Left ventricle myocardium inferior (tissue), 1 donor: Measurements from ENCODE around the gene BLOC1S5. TPM values are rescaled to one million over a fixed set of nuclear protein-coding genes. Genes with fewer than 3 reads are reported as not detected.

Experiments used
- DNase-seq: peaks from one replicate; pipeline ENCODE4 v3.0.0-alpha.2; 2020
- H3K27ac ChIP-seq: fragments of 200-600 bp; replicated peaks from 2 replicates; pipeline ENCODE4 v1.8.0; 2021
- H3K27me3 ChIP-seq: fragments of 200-600 bp; 2 replicates; pipeline ENCODE4 v1.8.0; 2021; ENCODE audit warnings: low read depth
- H3K36me3 ChIP-seq: fragments of 200-600 bp; 2 replicates; pipeline ENCODE4 v1.8.0; 2021
- H3K4me1 ChIP-seq: fragments of 200-600 bp; 2 replicates; pipeline ENCODE4 v1.8.0; 2021
- H3K4me3 ChIP-seq: fragments of 200-600 bp; 2 replicates; pipeline ENCODE4 v1.8.0; 2021; ENCODE audit warnings: mild to moderate bottlenecking, moderate library complexity
- H3K9me3 ChIP-seq: fragments of 200-600 bp; replicated peaks from 2 replicates; pipeline ENCODE4 v1.8.0; 2021
- CTCF ChIP-seq: fragments of 200-600 bp; IDR thresholded peaks from 2 replicates; pipeline ENCODE4 v1.8.0; 2021; ENCODE audit warnings: antibody characterized with exemption, mild to moderate bottlenecking, borderline replicate concordance
- intact Hi-C: fragments of 100-400 bp; cut with micrococcal nuclease; formaldehyde crosslinking; loops from one replicate; pipeline ENCODE4 v1.11.0; 2022
- total RNA-seq: library from RNA; stranded (reverse); fragmentation: NEBNext Ultra II Directional; extraction: Animal tissue kit (Norgen Biotek cat#: 25700); gene quantifications from one replicate; pipeline ENCODE4 v1.2.1, GENCODE V29; 2021
- donor health status: DM: no; HTN: yes; CAD: no; lungs with severe emphysema.

Gene BLOC1S5
- total RNA-seq, 1 donor from 2014 or later = 8.5 TPM

GRCh38 chr6:8108759-8109539, 44.8 kb upstream of the BLOC1S5 start:
- intact Hi-C loops = no loop called here
- DNase-seq = no peak
- no peak for TF ChIP-seq CTCF

GRCh38 chr6:8108031-8108660, 44.0 kb upstream of the BLOC1S5 start:
- Histone ChIP-seq H3K36me3 (no peaks in the 10 kb centered on the region), H3K27me3 (peaks cover 71% of the 10 kb centered on the region), H3K27ac (no peak overlapping the region), H3K4me1 (no peaks in the 10 kb centered on the region), H3K4me3 (no peak overlapping the region), H3K9me3 (no peaks in the 10 kb centered on the region)
- DNase-seq = no peak
- intact Hi-C loops = no loop called here
- no peak for TF ChIP-seq CTCF

More at GRCh38 chr6:8108759-8109539, 44.8 kb upstream of the BLOC1S5 start:
- H3K27me3 ChIP-seq = peaks cover 70% of the 10 kb centered on the region
- H3K27ac ChIP-seq = no peak overlapping the region
- no peaks in the 10 kb centered on the region for H3K9me3 ChIP-seq
- no peaks in the 10 kb centered on the region for H3K36me3 ChIP-seq
- no peaks in the 10 kb centered on the region for H3K4me1 ChIP-seq
- H3K4me3 ChIP-seq = no peak overlapping the region

- H3K4me1 ChIP-seq = peaks cover 12% of the 10 kb centered on the region
- no peak for TF ChIP-seq CTCF
- no peak for DNase-seq
- intact Hi-C loops = no loop called here
- H3K27ac ChIP-seq = no peak overlapping the region
- H3K36me3 ChIP-seq = no peaks in the 10 kb centered on the region
- H3K27me3 ChIP-seq = peaks cover 56% of the 10 kb centered on the region
- H3K4me3 ChIP-seq = no peak overlapping the region
- no peaks in the 10 kb centered on the region for H3K9me3 ChIP-seq
Measured at GRCh38 chr6:8105791-8106190, 41.6 kb upstream of the BLOC1S5 start.

GRCh38 chr6:8103726-8104125, 39.5 kb upstream of the BLOC1S5 start:
- TF ChIP-seq CTCF = no peak
- intact Hi-C loops = no loop called here

GRCh38 chr6:8102122-8102958, 38.2 kb upstream of the BLOC1S5 start, which contains the start of gene EEF1E1:
EEF1E1 (minus strand) TSS chr6:8102548; CDS start chr6:8102521, 27 bp downstream.
- H3K27ac ChIP-seq = peak within 1 kb of the TSS; percentile 66

More at GRCh38 chr6:8103726-8104125, 39.5 kb upstream of the BLOC1S5 start:
- no peaks in the 10 kb centered on the region for H3K36me3 ChIP-seq
- peaks cover 12% of the 10 kb centered on the region for H3K4me1 ChIP-seq
- peaks cover 42% of the 10 kb centered on the region for H3K27me3 ChIP-seq
- H3K4me3 ChIP-seq = no peak overlapping the region
- no peak for DNase-seq
- H3K27ac ChIP-seq = no peak overlapping the region
- H3K9me3 ChIP-seq = no peaks in the 10 kb centered on the region

More at GRCh38 chr6:8102122-8102958, 38.2 kb upstream of the BLOC1S5 start, which contains the start of gene EEF1E1:
- peak; percentile 93 for DNase-seq
- intact Hi-C loops = no loop called here
- H3K4me1 ChIP-seq = peaks cover 12% of the 10 kb centered on the region
- peak within 1 kb of the TSS; percentile 94 for H3K4me3 ChIP-seq
- peaks cover 28% of the 10 kb centered on the region for H3K27me3 ChIP-seq
- no peak for TF ChIP-seq CTCF
- no peaks in the 10 kb centered on the region for H3K36me3 ChIP-seq
- no peaks in the 10 kb centered on the region for H3K9me3 ChIP-seq
